Skeletal muscle tissue (tissue), 4 donors: Measurements from ENCODE around the gene SLC25A23. TPM values are rescaled to one million over a fixed set of nuclear protein-coding genes. Genes with fewer than 3 reads are reported as not detected.

Experiments used
- H3K27ac ChIP-seq: one replicate; pipeline ENCODE4 v1.7.0; 2013; ENCODE audit warnings: mild to moderate bottlenecking, low read depth, low read length, inconsistent platforms
- H3K27me3 ChIP-seq, 3 donors: one replicate each; pipeline ENCODE4 v1.7.0; 2013; ENCODE audit warnings: low read length in 3 of 3; ENCODE audit not compliant: control insufficient read depth in 3 of 3, insufficient read depth in 3 of 3
- H3K36me3 ChIP-seq, 3 donors: one replicate each; pipeline ENCODE4 v1.7.0; 2013; ENCODE audit warnings: low read length in 3 of 3; ENCODE audit not compliant: control insufficient read depth in 3 of 3, insufficient read depth in 3 of 3
- H3K4me1 ChIP-seq, 3 donors: one replicate each; pipeline ENCODE4 v1.7.0; 2013; ENCODE audit warnings: low read length in 3 of 3, mild to moderate bottlenecking in 3 of 3; ENCODE audit not compliant: control insufficient read depth in 3 of 3, insufficient read depth in 3 of 3
- H3K4me3 ChIP-seq, 3 donors: one replicate each; pipeline ENCODE4 v1.7.0; 2013; ENCODE audit warnings: low read length in 3 of 3
- H3K9ac ChIP-seq, 3 donors: one replicate each; pipeline ENCODE4 v1.7.0; 2013; ENCODE audit warnings: low read length in 3 of 3, mild to moderate bottlenecking in 3 of 3, moderate library complexity in 2 of 3, low read depth in 1 of 3
- H3K9me3 ChIP-seq, 3 donors: one replicate each; pipeline ENCODE4 v1.7.0; 2013; ENCODE audit warnings: low read length in 3 of 3; ENCODE audit not compliant: control insufficient read depth in 3 of 3
- total RNA-seq: library from RNA; depleted of rRNA; stranded (reverse); fragments of >200 nt; gene quantifications from one replicate; pipeline ENCODE4 v1.2.3, GENCODE V29; 2014
- donor health status: Osteomylitis.

The SLC25A23 gene
- total RNA-seq, 1 donor from 2014 or later: 7.8 TPM

GRCh38 chr19:6457958-6458694 lies 1.5 kb downstream of the SLC25A23 start:
- Histone ChIP-seq H3K36me3 (peaks cover 19 to 31% (median 25%) of the 10 kb centered on the region in 3 donors), H3K27me3 (no peaks in the 10 kb centered on the region), H3K9me3 (peaks cover 0 to 5% (median 3%) of the 10 kb centered on the region in 3 donors), H3K9ac (peak overlapping the region in 2 of 3 donors; percentile 64 to 91), H3K27ac (no peak overlapping the region), H3K4me3 (peak overlapping the region in 1 of 3 donors; percentile 79), H3K4me1 (peaks cover 14 to 18% (median 17%) of the 10 kb centered on the region in 3 donors)

GRCh38 chr19:6455924-6456323 lies 3.7 kb downstream of the SLC25A23 start:
- Histone ChIP-seq H3K9ac (no peak overlapping the region), H3K4me1 (peaks cover 14 to 18% (median 17%) of the 10 kb centered on the region in 3 donors), H3K27me3 (no peaks in the 10 kb centered on the region), H3K36me3 (peaks cover 35 to 38% (median 36%) of the 10 kb centered on the region in 3 donors), H3K27ac (no peak overlapping the region), H3K4me3 (no peak overlapping the region), H3K9me3 (peaks cover 0 to 5% (median 3%) of the 10 kb centered on the region in 3 donors)

- H3K4me3 ChIP-seq: no peak overlapping the region
- no peak overlapping the region for H3K9ac ChIP-seq
- peaks cover 10 to 12% (median 10%) of the 10 kb centered on the region in 3 donors for H3K4me1 ChIP-seq
- no peaks in the 10 kb centered on the region for H3K27me3 ChIP-seq
- peaks cover 36 to 45% (median 41%) of the 10 kb centered on the region in 3 donors for H3K36me3 ChIP-seq
- H3K9me3 ChIP-seq: peaks cover 0 to 5% (median 3%) of the 10 kb centered on the region in 3 donors
- H3K27ac ChIP-seq: no peak overlapping the region
Measured at GRCh38 chr19:6453951-6454565, 5.5 kb downstream of the SLC25A23 start.

GRCh38 chr19:6452899-6453298 lies 6.7 kb downstream of the SLC25A23 start:
- Histone ChIP-seq H3K4me3 (no peak overlapping the region), H3K4me1 (peaks cover 0 to 1% (median 0%) of the 10 kb centered on the region in 3 donors), H3K9me3 (peaks cover 0 to 5% (median 3%) of the 10 kb centered on the region in 3 donors), H3K27me3 (no peaks in the 10 kb centered on the region), H3K9ac (no peak overlapping the region), H3K36me3 (peaks cover 36 to 45% (median 40%) of the 10 kb centered on the region in 3 donors), H3K27ac (no peak overlapping the region)

GRCh38 chr19:6452223-6452614 lies 7.4 kb downstream of the SLC25A23 start:
- Histone ChIP-seq H3K27ac (no peak overlapping the region), H3K4me1 (no peaks in the 10 kb centered on the region), H3K9me3 (peaks cover 0 to 5% (median 3%) of the 10 kb centered on the region in 3 donors), H3K27me3 (no peaks in the 10 kb centered on the region), H3K36me3 (peaks cover 36 to 45% (median 37%) of the 10 kb centered on the region in 3 donors), H3K9ac (no peak overlapping the region), H3K4me3 (no peak overlapping the region)

GRCh38 chr19:6451583-6452222 lies 7.9 kb downstream of the SLC25A23 start:
- Histone ChIP-seq H3K4me3 (no peak overlapping the region), H3K27me3 (no peaks in the 10 kb centered on the region), H3K9ac (no peak overlapping the region), H3K4me1 (no peaks in the 10 kb centered on the region), H3K27ac (no peak overlapping the region), H3K9me3 (peaks cover 0 to 5% (median 3%) of the 10 kb centered on the region in 3 donors), H3K36me3 (peaks cover 38 to 48% (median 41%) of the 10 kb centered on the region in 3 donors)

- H3K4me1 ChIP-seq: no peaks in the 10 kb centered on the region
- no peak overlapping the region for H3K4me3 ChIP-seq
- H3K36me3 ChIP-seq: peaks cover 38 to 49% (median 41%) of the 10 kb centered on the region in 3 donors
Measured at GRCh38 chr19:6450166-6450565, 9.4 kb downstream of the SLC25A23 start.

GRCh38 chr19:6448045-6448444 lies 11.5 kb downstream of the SLC25A23 start:
- H3K4me3 ChIP-seq: no peak overlapping the region
- no peak overlapping the region for H3K9ac ChIP-seq
- peaks cover 23 to 29% (median 23%) of the 10 kb centered on the region in 3 donors for H3K36me3 ChIP-seq
- no peaks in the 10 kb centered on the region for H3K27me3 ChIP-seq
- H3K9me3 ChIP-seq: no peaks in the 10 kb centered on the region
- H3K4me1 ChIP-seq: no peaks in the 10 kb centered on the region
- no peak overlapping the region for H3K27ac ChIP-seq

More at GRCh38 chr19:6450166-6450565, 9.4 kb downstream of the SLC25A23 start:
- H3K9ac ChIP-seq: no peak overlapping the region
- H3K9me3 ChIP-seq: peaks cover 0 to 5% (median 3%) of the 10 kb centered on the region in 3 donors
- no peaks in the 10 kb centered on the region for H3K27me3 ChIP-seq
- no peak overlapping the region for H3K27ac ChIP-seq

GRCh38 chr19:6446452-6446851 lies 13.1 kb downstream of the SLC25A23 start:
- no peaks in the 10 kb centered on the region for H3K4me1 ChIP-seq
- H3K27me3 ChIP-seq: no peaks in the 10 kb centered on the region
- peaks cover 8 to 22% (median 19%) of the 10 kb centered on the region in 3 donors for H3K36me3 ChIP-seq
- no peak overlapping the region for H3K4me3 ChIP-seq
- no peak overlapping the region for H3K27ac ChIP-seq
- no peak overlapping the region for H3K9ac ChIP-seq
- no peaks in the 10 kb centered on the region for H3K9me3 ChIP-seq
